ENCODE data around the gene VPS26A.

Gene VPS26A

DNA sequence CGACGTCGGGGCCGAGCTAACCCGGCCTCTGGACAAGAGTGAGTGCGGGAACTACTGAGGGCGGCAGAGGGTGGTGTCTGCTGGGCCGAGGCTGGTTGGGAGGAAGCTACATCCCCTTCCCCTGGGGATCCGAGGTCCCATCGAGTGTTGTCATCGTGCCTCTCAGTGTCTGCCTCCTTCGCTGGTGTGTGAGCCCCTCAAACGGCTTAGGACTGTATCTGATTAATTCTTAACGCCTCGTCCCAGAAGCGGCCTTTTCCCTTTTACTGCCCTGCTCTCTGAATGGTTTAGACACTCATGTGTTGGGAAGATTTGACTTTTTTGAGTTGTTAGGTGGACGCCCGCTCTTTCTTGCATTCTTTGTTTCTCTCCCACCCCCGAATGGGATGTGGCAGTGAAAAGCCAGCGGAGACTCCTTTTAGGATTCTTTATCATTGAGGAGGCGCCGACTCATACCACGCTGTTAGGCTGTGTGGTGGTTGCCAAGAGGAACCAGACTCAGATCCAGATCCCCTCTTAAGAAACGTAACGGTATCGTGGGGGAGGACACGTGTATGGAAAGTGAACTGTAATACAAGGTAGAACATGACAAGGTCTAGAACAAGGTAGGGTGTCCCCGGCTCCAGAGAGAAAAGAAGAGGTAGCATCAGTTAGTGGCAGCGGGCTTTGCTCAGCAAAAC, 56.7 kb downstream of the VPS26A start:
- H3K36me3 ChIP-seq (ENCODE audit: insufficient read depth, low read length), result peaks cover 8% of the 10 kb centered on the region
- no peaks in the 10 kb centered on the region for H3K9me3 ChIP-seq (ENCODE audit: low read length)
- no peaks in the 10 kb centered on the region for H3K27me3 ChIP-seq (ENCODE audit: control insufficient read depth in 1 of 2, insufficient read depth in 2 of 2, low read length in 2 of 2)
- peaks cover 25% of the 10 kb centered on the region for H3K4me1 ChIP-seq (ENCODE audit: insufficient read depth, low read length)
- H3K4me3 ChIP-seq (ENCODE audit: low read depth in 1 of 2, low read length in 2 of 2), result peak overlapping the region; percentile 98 to 100
- peak overlapping the region; percentile 99 for H3K9ac ChIP-seq (ENCODE audit: low read length)
- H3K27ac ChIP-seq (ENCODE audit: low read depth, low read length), result peak overlapping the region; percentile 98

- H3K36me3 ChIP-seq (ENCODE audit: insufficient read depth, low read length), result peaks cover 14% of the 10 kb centered on the region
- no peak overlapping the region for H3K27ac ChIP-seq (ENCODE audit: low read depth, low read length)
- no peaks in the 10 kb centered on the region for H3K27me3 ChIP-seq (ENCODE audit: control insufficient read depth in 1 of 2, insufficient read depth in 2 of 2, low read length in 2 of 2)
- H3K4me1 ChIP-seq (ENCODE audit: insufficient read depth, low read length), result peaks cover 25% of the 10 kb centered on the region
- peak overlapping the region in 1 of 2 donors; percentile 100 for H3K4me3 ChIP-seq (ENCODE audit: low read depth in 1 of 2, low read length in 2 of 2)
- H3K9ac ChIP-seq (ENCODE audit: low read length), result no peak overlapping the region
- H3K9me3 ChIP-seq (ENCODE audit: low read length), result no peaks in the 10 kb centered on the region
Measured at GRCh38 chr10:69181433-69181832, 57.5 kb downstream of the VPS26A start.

DNA sequence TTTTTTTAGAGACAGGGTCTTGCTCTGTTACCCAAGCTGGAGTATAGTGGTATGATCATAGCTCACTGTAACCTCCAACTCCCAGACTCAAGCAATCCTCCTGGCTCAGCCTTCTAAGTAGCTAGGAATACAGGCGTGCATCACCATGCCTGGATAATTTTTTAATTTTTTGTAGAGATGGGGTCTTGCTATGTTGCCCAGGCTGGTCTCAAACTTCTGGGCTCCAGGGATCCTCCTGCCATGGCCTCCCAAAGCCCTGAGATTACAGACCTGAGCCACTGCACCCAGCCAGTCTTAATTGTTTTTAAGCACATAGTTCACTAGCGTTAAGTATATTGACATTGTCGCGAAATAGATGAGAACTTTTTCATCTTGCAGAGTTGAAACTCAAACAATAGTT, 58.0 kb downstream of the VPS26A start:
- Histone ChIP-seq H3K36me3 (ENCODE audit: insufficient read depth, low read length) (peaks cover 20% of the 10 kb centered on the region), H3K9ac (ENCODE audit: low read length) (no peak overlapping the region), H3K27me3 (ENCODE audit: control insufficient read depth in 1 of 2, insufficient read depth in 2 of 2, low read length in 2 of 2) (no peaks in the 10 kb centered on the region), H3K4me1 (ENCODE audit: insufficient read depth, low read length) (peaks cover 25% of the 10 kb centered on the region), H3K4me3 (ENCODE audit: low read depth in 1 of 2, low read length in 2 of 2) (no peak overlapping the region), H3K27ac (ENCODE audit: low read depth, low read length) (no peak overlapping the region), H3K9me3 (ENCODE audit: low read length) (no peaks in the 10 kb centered on the region)

- no peak overlapping the region for H3K27ac ChIP-seq (ENCODE audit: low read depth, low read length)
- peaks cover 40% of the 10 kb centered on the region for H3K36me3 ChIP-seq (ENCODE audit: insufficient read depth, low read length)
- H3K4me1 ChIP-seq (ENCODE audit: insufficient read depth, low read length), result peaks cover 7% of the 10 kb centered on the region
Measured at GRCh38 chr10:69186524-69186923, 62.5 kb downstream of the VPS26A start.

DNA sequence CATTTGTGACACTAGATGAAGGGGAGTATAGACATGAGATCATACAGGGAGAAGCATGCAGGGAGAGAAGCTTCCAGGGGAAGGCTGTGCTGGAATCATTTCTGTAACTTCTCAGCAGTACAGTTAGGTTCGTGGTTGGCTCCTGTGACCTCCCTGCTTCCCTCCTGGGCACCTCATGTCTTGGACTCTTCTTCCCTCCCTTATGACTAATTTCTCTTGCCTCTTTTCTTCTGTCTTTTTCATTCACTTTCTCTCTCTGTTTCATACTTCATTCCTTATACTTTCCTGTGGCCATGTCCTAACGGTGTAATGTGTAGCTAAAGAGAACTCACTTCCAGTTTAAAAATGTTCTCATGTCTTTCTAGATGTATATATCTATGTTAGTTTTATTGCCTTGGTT, 77.1 kb downstream of the VPS26A start:
- H3K36me3 ChIP-seq (ENCODE audit: insufficient read depth, low read length), result peaks cover 38% of the 10 kb centered on the region
- no peaks in the 10 kb centered on the region for H3K9me3 ChIP-seq (ENCODE audit: low read length)
- no peak overlapping the region for H3K9ac ChIP-seq (ENCODE audit: low read length)
- H3K27me3 ChIP-seq (ENCODE audit: control insufficient read depth in 1 of 2, insufficient read depth in 2 of 2, low read length in 2 of 2), result no peaks in the 10 kb centered on the region
- no peak overlapping the region for H3K27ac ChIP-seq (ENCODE audit: low read depth, low read length)
- no peak overlapping the region for H3K4me3 ChIP-seq (ENCODE audit: low read depth in 1 of 2, low read length in 2 of 2)
- H3K4me1 ChIP-seq (ENCODE audit: insufficient read depth, low read length), result no peaks in the 10 kb centered on the region

More at GRCh38 chr10:69186524-69186923, 62.5 kb downstream of the VPS26A start:
- Histone ChIP-seq H3K9me3 (ENCODE audit: low read length) (no peaks in the 10 kb centered on the region), H3K27me3 (ENCODE audit: control insufficient read depth in 1 of 2, insufficient read depth in 2 of 2, low read length in 2 of 2) (no peaks in the 10 kb centered on the region), H3K4me3 (ENCODE audit: low read depth in 1 of 2, low read length in 2 of 2) (no peak overlapping the region), H3K9ac (ENCODE audit: low read length) (no peak overlapping the region)

- no peaks in the 10 kb centered on the region for H3K27me3 ChIP-seq (ENCODE audit: control insufficient read depth in 1 of 2, insufficient read depth in 2 of 2, low read length in 2 of 2)
- H3K9me3 ChIP-seq (ENCODE audit: low read length), result no peaks in the 10 kb centered on the region
- no peak overlapping the region for H3K4me3 ChIP-seq (ENCODE audit: low read depth in 1 of 2, low read length in 2 of 2)
- H3K27ac ChIP-seq (ENCODE audit: low read depth, low read length), result no peak overlapping the region
- H3K9ac ChIP-seq (ENCODE audit: low read length), result no peak overlapping the region
- H3K36me3 ChIP-seq (ENCODE audit: insufficient read depth, low read length), result peaks cover 48% of the 10 kb centered on the region
- H3K4me1 ChIP-seq (ENCODE audit: insufficient read depth, low read length), result no peaks in the 10 kb centered on the region
Measured at GRCh38 chr10:69202332-69202731, 78.4 kb downstream of the VPS26A start.

DNA sequence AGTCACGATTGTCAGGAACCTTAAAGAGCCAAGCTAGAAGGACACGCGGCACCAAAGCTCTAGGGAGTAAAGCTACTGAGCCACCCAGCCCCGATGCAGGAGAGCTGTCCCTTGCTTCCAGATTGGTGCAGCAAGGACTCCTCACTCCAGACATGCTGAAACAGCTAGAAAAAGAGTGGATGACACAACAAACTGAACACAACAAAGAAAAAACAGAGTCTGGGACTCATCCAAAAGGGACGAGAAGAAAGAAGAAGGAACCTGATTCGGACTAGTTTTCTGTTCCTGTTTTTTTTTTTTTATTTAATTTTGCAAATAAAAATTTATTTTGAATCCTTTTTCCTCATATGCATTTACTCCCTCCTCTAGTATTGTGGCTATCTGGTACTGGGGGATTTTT, 84.8 kb downstream of the VPS26A start:
- H3K27me3 ChIP-seq (ENCODE audit: control insufficient read depth in 1 of 2, insufficient read depth in 2 of 2, low read length in 2 of 2), result no peaks in the 10 kb centered on the region
- H3K9ac ChIP-seq (ENCODE audit: low read length), result no peak overlapping the region
- H3K9me3 ChIP-seq (ENCODE audit: low read length), result no peaks in the 10 kb centered on the region
- H3K4me1 ChIP-seq (ENCODE audit: insufficient read depth, low read length), result no peaks in the 10 kb centered on the region
- H3K4me3 ChIP-seq (ENCODE audit: low read depth in 1 of 2, low read length in 2 of 2), result no peak overlapping the region
- H3K36me3 ChIP-seq (ENCODE audit: insufficient read depth, low read length), result peaks cover 35% of the 10 kb centered on the region
- H3K27ac ChIP-seq (ENCODE audit: low read depth, low read length), result no peak overlapping the region

- Histone ChIP-seq H3K4me3 (ENCODE audit: low read depth in 1 of 2, low read length in 2 of 2) (no peak overlapping the region), H3K4me1 (ENCODE audit: insufficient read depth, low read length) (no peaks in the 10 kb centered on the region), H3K9ac (ENCODE audit: low read length) (no peak overlapping the region), H3K36me3 (ENCODE audit: insufficient read depth, low read length) (peaks cover 32% of the 10 kb centered on the region), H3K27me3 (ENCODE audit: control insufficient read depth in 1 of 2, insufficient read depth in 2 of 2, low read length in 2 of 2) (no peaks in the 10 kb centered on the region), H3K27ac (ENCODE audit: low read depth, low read length) (no peak overlapping the region), H3K9me3 (ENCODE audit: low read length) (no peaks in the 10 kb centered on the region)
Measured at GRCh38 chr10:69209787-69210484, 86.0 kb downstream of the VPS26A start.

DNA sequence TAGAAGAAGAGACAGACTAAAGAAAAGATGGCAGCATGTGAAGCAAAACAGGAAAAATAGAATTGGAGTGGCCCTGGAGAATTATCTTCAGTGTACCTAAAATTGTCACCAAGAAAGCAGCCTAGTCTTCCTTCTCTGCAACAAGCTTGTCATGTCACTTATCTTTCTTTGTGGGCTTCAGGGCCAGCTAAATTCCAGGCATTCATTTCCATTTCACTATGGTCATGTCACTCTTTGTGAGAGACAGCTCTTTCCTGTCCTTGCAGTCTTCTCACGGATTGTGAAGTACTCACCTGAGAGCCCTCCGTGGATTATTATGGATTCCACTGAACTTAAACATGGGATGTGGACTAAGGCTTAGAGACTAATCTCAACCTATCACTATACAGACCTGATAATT, 87.1 kb downstream of the VPS26A start:
- Histone ChIP-seq H3K9me3 (ENCODE audit: low read length) (no peaks in the 10 kb centered on the region), H3K27me3 (ENCODE audit: control insufficient read depth in 1 of 2, insufficient read depth in 2 of 2, low read length in 2 of 2) (no peaks in the 10 kb centered on the region), H3K36me3 (ENCODE audit: insufficient read depth, low read length) (peaks cover 24% of the 10 kb centered on the region), H3K27ac (ENCODE audit: low read depth, low read length) (no peak overlapping the region), H3K9ac (ENCODE audit: low read length) (no peak overlapping the region), H3K4me3 (ENCODE audit: low read depth in 1 of 2, low read length in 2 of 2) (no peak overlapping the region), H3K4me1 (ENCODE audit: insufficient read depth, low read length) (no peaks in the 10 kb centered on the region)

DNA sequence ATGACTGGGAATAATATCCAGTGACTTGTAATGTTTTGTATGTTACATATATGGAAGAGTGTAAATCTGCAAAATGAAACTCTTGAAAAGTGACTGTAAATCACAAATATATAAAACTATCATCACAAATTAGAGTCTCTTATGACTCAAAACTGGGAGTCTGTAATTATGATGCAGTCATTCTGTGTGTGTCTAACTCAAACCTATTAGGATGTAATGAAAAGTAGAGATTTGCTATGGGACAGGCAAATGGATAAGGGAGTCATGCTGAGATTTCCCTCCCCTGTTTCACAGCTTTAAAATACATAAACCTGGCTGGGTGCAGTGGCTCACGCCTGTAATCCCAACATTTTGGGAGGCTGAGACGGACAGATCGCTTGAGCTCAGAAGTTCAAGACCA, 87.5 kb downstream of the VPS26A start:
- H3K27me3 ChIP-seq (ENCODE audit: control insufficient read depth in 1 of 2, insufficient read depth in 2 of 2, low read length in 2 of 2), result no peaks in the 10 kb centered on the region
- H3K9me3 ChIP-seq (ENCODE audit: low read length), result no peaks in the 10 kb centered on the region
- no peak overlapping the region for H3K4me3 ChIP-seq (ENCODE audit: low read depth in 1 of 2, low read length in 2 of 2)
- H3K4me1 ChIP-seq (ENCODE audit: insufficient read depth, low read length), result no peaks in the 10 kb centered on the region
- no peak overlapping the region for H3K27ac ChIP-seq (ENCODE audit: low read depth, low read length)
- peaks cover 20% of the 10 kb centered on the region for H3K36me3 ChIP-seq (ENCODE audit: insufficient read depth, low read length)
- H3K9ac ChIP-seq (ENCODE audit: low read length), result no peak overlapping the region

DNA sequence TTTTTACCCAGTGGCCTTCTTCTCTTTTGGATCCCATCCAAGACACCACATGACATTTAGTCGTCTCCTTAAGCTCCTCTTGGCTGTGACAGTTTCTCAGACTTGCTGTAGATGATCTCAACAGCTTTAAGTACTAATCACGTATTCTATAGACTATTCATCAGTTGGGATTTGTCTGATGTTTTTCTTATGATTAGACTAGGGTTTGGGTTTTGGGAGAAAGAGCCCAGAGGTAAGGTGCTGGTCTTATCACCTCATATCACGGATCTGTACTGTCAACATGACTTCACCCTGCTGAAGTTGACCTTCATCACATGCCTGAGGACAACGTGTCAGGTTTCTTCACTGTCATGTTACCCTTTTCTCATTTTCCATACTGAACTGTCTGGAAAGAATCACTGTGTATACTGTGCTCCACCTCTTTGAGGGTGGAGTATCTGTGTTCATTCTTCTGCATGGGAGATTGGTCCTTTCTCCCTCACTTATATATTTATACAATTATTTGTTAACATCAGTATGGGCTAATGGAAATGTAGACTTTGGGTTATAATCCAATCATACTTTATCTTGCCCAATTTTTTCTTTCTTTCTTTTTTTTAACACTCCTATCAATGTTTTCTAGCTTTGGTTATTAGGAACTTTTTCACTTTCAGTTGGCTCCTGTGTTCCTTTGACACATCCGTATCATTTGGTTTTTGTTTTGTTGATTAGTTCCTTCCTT, 89.8 kb downstream of the VPS26A start:
- no peaks in the 10 kb centered on the region for H3K9me3 ChIP-seq (ENCODE audit: low read length)
- H3K27ac ChIP-seq (ENCODE audit: low read depth, low read length), result no peak overlapping the region
- H3K27me3 ChIP-seq (ENCODE audit: control insufficient read depth in 1 of 2, insufficient read depth in 2 of 2, low read length in 2 of 2), result no peaks in the 10 kb centered on the region
- no peaks in the 10 kb centered on the region for H3K4me1 ChIP-seq (ENCODE audit: insufficient read depth, low read length)
- no peak overlapping the region for H3K9ac ChIP-seq (ENCODE audit: low read length)
- H3K36me3 ChIP-seq (ENCODE audit: insufficient read depth, low read length), result no peaks in the 10 kb centered on the region
- H3K4me3 ChIP-seq (ENCODE audit: low read depth in 1 of 2, low read length in 2 of 2), result no peak overlapping the region
